ENCODE measurements around the gene GRK1. TPM values are rescaled to one million over a fixed set of nuclear protein-coding genes. Genes with fewer than 3 reads are reported as not detected.

Gene GRK1
- total and polyA plus RNA-seq, 2 of the 8 experiments (the other 6 are each of a cell fraction or from before 2014, with no cell fraction given), result 0.12 TPM; not detected in 1

DNA sequence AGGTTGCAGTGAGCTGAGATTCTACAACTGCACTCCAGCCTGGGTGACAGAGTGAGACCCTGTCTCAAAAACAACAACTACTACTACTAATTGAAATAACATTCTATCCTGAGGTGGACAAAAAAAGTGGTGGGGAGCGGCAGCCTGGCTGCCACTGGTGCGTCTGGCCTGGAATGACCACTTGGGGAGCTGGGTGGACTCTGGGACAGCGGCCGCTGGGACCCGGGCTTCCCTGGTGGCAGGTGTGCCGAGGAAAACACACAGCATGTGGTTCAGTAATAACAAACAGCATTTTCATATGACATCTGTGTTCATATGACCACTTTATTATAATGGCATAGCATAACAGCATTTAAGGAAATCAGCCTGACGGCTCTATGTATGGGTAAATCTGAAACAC, 48.6 kb upstream of the GRK1 start (continued):
- TF ChIP-seq, protein P1, sequence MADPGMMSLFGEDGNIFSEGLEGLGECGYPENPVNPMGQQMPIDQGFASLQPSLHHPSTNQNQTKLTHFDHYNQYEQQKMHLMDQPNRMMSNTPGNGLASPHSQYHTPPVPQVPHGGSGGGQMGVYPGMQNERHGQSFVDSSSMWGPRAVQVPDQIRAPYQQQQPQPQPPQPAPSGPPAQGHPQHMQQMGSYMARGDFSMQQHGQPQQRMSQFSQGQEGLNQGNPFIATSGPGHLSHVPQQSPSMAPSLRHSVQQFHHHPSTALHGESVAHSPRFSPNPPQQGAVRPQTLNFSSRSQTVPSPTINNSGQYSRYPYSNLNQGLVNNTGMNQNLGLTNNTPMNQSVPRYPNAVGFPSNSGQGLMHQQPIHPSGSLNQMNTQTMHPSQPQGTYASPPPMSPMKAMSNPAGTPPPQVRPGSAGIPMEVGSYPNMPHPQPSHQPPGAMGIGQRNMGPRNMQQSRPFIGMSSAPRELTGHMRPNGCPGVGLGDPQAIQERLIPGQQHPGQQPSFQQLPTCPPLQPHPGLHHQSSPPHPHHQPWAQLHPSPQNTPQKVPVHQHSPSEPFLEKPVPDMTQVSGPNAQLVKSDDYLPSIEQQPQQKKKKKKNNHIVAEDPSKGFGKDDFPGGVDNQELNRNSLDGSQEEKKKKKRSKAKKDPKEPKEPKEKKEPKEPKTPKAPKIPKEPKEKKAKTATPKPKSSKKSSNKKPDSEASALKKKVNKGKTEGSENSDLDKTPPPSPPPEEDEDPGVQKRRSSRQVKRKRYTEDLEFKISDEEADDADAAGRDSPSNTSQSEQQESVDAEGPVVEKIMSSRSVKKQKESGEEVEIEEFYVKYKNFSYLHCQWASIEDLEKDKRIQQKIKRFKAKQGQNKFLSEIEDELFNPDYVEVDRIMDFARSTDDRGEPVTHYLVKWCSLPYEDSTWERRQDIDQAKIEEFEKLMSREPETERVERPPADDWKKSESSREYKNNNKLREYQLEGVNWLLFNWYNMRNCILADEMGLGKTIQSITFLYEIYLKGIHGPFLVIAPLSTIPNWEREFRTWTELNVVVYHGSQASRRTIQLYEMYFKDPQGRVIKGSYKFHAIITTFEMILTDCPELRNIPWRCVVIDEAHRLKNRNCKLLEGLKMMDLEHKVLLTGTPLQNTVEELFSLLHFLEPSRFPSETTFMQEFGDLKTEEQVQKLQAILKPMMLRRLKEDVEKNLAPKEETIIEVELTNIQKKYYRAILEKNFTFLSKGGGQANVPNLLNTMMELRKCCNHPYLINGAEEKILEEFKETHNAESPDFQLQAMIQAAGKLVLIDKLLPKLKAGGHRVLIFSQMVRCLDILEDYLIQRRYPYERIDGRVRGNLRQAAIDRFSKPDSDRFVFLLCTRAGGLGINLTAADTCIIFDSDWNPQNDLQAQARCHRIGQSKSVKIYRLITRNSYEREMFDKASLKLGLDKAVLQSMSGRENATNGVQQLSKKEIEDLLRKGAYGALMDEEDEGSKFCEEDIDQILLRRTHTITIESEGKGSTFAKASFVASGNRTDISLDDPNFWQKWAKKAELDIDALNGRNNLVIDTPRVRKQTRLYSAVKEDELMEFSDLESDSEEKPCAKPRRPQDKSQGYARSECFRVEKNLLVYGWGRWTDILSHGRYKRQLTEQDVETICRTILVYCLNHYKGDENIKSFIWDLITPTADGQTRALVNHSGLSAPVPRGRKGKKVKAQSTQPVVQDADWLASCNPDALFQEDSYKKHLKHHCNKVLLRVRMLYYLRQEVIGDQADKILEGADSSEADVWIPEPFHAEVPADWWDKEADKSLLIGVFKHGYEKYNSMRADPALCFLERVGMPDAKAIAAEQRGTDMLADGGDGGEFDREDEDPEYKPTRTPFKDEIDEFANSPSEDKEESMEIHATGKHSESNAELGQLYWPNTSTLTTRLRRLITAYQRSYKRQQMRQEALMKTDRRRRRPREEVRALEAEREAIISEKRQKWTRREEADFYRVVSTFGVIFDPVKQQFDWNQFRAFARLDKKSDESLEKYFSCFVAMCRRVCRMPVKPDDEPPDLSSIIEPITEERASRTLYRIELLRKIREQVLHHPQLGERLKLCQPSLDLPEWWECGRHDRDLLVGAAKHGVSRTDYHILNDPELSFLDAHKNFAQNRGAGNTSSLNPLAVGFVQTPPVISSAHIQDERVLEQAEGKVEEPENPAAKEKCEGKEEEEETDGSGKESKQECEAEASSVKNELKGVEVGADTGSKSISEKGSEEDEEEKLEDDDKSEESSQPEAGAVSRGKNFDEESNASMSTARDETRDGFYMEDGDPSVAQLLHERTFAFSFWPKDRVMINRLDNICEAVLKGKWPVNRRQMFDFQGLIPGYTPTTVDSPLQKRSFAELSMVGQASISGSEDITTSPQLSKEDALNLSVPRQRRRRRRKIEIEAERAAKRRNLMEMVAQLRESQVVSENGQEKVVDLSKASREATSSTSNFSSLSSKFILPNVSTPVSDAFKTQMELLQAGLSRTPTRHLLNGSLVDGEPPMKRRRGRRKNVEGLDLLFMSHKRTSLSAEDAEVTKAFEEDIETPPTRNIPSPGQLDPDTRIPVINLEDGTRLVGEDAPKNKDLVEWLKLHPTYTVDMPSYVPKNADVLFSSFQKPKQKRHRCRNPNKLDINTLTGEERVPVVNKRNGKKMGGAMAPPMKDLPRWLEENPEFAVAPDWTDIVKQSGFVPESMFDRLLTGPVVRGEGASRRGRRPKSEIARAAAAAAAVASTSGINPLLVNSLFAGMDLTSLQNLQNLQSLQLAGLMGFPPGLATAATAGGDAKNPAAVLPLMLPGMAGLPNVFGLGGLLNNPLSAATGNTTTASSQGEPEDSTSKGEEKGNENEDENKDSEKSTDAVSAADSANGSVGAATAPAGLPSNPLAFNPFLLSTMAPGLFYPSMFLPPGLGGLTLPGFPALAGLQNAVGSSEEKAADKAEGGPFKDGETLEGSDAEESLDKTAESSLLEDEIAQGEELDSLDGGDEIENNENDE (IDR thresholded peaks at IDR 0.05; ENCODE audit: insufficient replicate concordance, low read length), result no peak
